Activated CD4-positive, CD25-positive, alpha-beta regulatory T cell treated with anti-CD3 and anti-CD28 coated beads, Interleukin-2, amount 50 U/mL, for 24 hours (primary cell): ENCODE results near the gene SOBP.
"Not testable (repeated sequence)": the region's sequence is repeated elsewhere in the genome, so short reads cannot be mapped to it uniquely, and the experiment has no call there.

Experiments used
- ATAC-seq, 2 donors: fragments of 150-1000 bp; cut with Tn5 transposase; one replicate each; pipeline ENCODE4 v1.10.0; 2021; ENCODE audit warnings: mild to moderate bottlenecking in 1 of 2, moderate library complexity in 1 of 2

The SOBP gene

DNA sequence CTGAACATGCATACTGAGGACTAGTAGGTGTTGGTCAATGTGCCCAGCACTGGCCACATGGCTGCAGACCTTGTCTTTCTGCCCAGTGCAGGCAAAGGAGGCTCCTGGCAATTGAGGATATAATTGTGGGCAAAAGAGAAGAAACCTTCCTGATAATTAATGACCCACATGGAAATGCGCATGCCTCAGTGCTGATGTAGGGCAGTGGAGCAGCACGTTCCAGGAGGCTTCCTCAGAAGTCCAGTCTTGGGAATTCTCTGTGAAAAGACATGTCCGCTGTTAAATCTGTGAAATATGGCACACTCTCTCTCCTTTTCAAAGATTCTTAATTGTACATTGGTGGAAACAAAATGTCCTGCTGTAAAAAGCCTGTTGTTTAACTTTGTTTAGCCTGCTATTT, 34.7 kb downstream of the SOBP start:
- no peak for ATAC-seq

DNA sequence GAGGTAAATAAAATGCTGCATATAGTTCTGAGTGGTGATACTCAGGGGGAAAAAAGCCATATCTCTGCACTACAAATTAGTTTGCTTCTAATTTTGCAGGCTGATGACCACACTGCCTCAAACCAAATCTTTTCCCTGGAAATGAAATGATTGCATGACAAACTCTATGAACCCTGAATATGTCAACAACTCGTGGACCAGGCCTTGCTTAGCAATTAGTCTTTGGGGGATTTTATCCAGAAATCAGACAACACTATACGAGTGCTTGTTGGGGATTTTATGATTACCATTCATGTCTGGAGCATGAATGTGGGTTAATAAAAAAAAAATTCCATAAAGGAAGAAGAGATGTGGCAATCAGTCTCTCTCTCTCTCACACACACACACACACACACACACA, 42.0 kb downstream of the SOBP start:
- ATAC-seq: no peak

DNA sequence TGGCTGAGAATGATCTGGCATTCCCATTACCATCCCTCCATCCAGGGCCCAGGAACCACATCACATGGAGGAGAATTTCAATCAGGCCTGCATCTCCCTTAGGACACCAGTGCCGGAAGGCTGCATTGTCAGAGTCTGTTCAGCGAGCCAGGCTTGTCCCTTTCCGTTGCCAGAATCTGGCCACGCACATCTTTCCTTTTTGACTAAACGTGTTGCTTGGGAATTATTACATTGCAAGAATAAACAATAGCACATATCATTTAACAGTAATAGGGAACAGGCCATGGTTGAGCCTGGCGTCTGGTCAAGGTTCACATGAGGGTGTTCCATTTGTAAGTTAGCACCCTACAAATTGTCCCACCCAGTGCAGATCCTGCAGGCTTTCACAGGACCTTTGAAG, 42.8 kb downstream of the SOBP start:
- no peak for ATAC-seq

DNA sequence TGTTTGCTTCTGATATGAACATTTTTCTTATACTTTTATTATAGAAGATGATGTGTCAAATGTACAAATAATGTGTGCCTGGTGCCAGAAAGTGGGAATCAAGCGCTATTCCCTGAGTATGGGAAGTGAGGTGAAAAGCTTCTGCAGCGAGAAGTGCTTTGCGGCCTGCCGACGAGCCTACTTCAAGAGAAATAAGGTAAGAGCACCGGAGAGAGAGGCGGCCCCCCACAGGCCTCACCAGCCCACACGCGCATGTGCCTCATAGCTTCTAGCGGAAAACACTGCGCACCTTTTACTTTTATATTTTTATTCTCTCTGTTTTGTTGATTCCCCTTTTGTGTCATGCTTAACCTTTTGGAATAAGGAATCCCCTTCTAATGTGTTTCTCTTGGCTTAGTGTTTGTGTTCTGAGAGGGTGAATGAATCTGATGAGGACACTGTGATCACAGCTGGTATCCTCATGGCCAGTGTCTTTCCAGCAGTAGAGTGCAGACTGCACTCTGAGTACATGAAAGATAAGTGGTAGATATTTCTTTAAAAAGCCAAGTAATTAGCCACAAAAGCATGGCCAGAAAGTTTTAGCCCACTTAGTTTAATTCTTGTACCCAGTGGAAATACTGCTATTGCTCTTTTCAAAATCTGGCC, 43.6 kb downstream of the SOBP start:
- ATAC-seq: no peak

DNA sequence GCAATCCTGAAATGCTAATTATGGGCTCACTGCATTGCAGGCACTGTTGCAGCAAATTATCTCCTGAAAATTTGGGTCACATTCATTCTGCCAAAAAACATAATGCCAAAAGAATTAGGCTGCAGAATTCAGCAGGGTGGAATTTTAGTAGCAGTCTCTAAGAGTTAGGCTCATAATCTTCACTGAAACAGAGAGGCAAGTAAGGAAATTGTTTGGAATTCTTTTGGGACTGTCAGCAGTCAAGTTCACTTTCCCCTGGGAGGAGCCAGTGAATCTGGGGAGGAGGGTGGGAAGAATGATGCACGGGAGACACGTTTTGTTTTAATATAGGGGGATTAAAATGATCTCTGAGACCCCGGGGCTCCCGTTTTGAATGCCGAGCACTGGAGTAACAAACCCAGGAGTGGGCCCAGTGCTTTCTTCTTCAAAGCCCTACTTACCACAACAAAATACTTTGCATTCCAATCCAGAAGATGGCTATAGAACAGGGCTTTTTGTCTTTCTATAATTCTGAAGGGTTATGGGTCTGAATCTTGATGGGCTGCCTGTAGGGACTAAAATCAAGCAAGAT, 44.7 kb downstream of the SOBP start:
- ATAC-seq: no peak

DNA sequence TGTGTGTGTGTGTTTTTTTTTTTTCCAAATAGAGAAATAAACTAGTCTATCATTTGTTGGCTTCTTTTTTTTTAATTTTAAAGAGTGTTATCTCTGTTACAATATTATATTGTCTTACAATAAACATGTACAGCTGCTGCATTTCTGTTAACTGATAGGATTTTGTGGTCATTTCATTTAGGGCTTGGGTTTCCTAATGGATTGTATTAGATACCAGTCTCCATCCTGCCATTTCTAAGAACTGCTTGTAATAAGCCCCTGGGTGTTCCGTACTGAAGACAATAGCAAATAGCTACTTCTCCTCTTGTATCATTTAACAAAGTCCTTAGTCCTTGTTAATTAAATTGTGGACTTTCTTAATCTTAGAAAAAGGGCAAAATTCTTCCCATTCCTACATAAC, 45.7 kb downstream of the SOBP start:
- ATAC-seq: no peak

DNA sequence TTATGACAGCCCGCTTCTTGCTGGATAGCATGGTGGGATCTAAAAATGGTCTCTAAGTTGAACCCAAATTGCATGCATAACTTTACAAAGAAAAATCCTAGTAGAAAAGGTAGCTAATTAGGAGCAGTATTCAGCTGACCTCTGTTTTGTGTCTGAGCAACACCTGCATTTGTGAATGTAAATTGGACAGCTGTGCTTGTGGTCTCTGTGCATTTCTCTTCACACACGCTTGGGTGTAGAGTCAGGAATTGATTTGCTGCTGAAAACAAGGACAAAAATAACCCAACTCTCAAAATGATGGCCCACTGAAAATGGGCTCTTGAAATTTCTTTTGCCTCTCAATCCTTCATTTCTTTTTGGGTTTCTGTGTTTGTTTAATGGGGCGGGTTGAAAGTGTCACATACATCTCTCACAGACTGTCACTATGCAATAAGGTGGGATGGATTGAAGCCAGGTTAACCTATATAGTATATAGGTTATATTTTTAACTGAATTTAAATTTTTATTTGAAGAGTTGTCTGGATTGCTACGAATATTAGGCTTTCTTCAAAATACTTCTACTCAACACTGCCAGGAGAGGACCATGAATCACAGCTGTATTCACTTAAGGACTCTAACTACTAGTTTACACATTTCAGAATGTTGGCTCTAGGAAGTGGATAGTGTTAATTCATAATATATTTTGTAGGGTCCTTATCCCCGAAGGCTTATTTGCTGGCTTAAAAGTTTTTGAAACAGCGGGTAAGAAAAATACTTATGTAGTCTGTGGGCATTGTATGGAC, 46.5 kb downstream of the SOBP start:
- ATAC-seq: no peak

DNA sequence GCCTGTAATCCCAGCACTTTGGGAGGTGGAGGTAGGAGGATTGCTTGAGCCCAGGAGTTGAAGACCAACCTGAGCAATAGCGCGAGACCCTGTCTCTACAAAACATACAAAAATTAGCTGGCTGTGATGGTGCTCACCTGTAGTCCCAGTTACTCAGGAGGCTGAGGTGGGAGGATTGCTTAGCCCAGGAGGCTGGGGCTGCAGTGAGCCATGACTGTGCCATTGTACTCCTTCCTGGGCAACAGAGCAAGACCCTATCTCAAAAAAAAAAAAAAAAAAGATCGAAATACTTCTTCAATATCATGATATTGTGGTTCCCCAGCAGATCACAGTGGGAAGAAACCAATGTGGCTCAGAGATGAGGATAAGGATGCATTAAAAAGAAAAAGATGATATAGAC, 47.6 kb downstream of the SOBP start:
- ATAC-seq: no peak

DNA sequence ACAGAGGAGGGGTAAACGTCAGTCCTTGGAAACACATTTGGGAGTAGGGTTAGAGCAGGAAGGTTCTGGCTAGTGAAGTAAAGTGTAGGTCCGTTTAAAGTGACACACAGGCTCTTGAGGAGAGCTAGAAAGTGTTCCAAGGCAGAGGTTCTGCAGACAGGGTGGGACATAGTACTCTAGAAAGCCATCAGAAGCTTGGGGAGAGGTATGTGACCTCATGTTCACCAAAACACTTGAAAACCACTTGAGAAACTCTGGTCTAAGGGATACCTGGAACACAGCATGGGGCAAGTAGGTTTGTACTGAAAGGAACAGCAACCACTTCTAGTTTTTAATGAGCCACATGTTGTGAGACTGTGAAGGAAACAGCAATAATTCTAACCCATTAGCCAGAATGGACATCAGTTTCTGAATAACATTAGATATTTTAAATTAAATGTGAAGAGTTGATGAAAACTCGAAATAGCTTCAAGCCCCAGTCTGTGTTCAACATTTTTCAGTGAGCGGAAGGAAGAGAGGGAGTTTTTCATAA, 49.0 kb downstream of the SOBP start:
- ATAC-seq: no peak

DNA sequence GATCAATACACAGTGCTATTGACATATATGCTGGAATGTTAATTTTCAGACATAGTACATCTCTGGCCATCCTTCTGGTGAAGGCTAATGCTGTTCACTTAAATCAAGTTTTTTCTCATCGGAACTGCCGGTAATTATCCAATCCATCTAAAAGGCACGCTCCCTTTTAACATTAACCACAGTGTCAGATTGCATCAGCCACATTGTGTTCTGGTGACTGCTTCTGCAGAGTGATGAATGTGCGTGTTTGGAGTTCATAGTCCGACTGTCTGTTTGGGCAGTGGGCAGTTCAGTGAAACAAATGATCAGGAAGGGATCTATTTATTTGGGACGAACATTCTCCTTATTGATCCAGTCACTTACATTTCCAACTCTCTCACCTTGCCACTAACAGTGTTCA, 49.5 kb downstream of the SOBP start:
- no peak for ATAC-seq

DNA sequence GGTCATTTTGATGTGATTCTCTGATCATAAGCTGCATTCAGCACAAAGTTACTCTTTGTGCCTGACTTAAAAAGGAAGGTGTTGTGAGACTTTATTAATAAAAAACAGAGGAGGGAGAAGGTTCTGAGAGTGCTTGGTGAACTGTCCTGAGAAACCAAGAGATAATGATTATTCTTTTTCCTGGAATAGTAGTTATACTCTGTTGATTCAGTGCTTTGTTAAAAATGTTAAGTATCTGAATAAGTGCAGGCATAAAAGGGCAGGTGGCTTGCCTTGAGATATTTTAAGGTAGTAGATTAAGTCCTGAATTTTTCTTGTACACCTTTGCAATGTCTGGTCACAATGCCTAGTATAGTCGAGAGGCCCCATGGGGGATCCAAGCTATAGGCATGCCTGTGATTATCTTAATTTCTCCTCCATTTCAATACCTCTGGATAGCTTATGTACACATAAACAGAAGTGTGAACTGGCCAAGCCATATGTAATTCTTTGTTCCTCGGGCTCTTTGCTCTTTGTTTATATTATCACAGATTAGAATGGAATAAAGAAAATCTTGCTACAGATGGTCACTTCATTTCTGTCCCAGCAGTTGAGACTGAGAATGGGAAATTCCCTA, 50.0 kb downstream of the SOBP start:
- no peak for ATAC-seq

DNA sequence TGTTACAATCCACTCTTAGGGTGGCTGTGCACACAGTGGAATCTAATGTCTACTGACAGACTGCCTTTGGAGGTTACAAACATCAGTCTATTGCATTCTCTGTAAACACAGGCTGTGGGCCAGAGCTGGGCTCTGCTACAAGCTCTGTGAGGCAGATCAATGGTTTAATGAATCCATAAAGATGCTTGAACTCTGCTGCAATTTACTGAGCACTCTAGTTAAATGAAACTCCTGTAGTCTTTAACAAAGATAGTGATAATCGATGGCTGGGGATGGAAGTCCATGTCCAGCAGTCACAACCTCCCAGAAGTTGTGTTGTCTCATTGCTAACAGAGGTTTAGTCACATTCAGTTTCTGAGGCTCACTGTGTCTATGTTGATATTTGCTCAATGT, 50.5 kb downstream of the SOBP start:
- ATAC-seq: no peak

DNA sequence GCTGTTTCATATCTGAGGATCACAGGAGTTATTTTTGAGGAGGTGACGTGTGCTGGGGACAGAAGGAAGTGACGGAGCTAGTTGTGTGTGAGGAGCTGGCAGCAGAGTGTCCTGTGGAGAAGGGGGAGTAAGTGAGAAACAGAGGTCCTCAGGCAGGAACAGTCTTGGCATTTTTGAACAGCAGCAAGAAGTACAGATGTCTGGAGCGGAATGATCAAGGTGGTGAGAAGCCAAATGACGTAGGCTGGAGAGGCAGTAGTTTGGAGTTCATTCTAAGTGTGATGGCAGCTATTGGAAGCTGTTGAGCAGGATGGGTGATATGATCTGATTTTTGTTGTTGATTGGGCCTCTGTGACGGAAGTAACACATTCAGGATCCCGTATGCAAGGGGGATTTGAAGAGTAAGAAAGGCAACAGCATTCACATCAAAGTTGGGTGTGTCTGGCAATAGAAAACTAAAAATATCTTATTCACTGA, 52.3 kb downstream of the SOBP start:
- ATAC-seq: no peak

DNA sequence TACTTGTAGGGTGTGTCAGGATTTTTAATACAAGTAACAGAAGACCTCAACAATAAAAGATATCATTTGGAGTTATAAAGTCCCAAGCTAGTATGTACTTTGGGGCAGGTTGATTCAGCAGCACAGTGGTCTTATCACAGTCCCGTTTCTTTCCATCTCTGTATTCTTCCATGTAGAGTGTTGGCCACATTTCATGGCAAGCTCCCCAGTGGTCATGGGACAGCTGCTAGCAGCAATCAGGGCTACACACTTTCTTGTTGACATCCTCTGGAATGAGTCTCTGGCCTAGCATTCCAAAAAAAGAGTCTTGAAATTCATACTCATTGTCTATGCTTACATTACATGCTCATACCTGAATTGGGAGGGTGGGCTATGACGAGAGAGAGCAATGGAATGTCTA, 53.2 kb downstream of the SOBP start:
- no peak for ATAC-seq

DNA sequence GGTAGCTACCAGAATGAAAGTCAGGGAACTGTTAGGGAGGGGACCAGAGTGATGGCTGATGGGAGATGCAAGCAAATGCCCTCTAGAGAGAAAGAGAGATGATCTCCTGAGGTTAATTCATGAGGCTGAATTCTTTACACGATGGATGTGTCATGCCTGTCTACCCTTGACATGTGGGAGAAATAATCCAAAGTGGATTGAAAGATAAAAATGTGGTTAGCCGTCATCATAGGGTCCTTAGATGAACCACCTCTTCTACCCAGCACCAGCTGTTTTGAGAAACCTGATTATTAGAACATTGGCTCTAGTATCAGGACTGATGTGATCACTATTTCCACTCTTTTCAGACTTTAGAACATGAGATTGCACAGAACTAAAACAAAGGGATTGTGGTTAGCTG, 53.6 kb downstream of the SOBP start:
- ATAC-seq: no peak

DNA sequence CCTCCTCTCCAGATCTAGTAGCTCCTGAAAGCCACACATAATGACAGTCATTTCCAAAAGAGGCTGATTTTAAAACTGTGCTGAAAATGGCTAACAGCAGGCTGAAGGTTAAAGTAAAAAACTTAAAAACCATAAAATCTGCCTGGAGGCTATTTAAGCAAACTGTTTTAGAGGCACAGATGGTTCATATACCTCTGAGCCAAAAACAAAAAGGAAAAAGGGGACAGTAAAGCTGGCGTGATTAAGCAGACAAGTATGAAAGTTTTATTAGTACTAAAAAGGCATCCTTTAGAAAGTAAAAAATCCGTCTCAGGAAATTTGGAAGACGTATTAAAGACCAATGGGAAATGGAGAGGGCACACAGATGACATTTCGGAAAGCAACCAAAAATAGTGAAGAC, 55.8 kb downstream of the SOBP start:
- ATAC-seq: no peak

DNA sequence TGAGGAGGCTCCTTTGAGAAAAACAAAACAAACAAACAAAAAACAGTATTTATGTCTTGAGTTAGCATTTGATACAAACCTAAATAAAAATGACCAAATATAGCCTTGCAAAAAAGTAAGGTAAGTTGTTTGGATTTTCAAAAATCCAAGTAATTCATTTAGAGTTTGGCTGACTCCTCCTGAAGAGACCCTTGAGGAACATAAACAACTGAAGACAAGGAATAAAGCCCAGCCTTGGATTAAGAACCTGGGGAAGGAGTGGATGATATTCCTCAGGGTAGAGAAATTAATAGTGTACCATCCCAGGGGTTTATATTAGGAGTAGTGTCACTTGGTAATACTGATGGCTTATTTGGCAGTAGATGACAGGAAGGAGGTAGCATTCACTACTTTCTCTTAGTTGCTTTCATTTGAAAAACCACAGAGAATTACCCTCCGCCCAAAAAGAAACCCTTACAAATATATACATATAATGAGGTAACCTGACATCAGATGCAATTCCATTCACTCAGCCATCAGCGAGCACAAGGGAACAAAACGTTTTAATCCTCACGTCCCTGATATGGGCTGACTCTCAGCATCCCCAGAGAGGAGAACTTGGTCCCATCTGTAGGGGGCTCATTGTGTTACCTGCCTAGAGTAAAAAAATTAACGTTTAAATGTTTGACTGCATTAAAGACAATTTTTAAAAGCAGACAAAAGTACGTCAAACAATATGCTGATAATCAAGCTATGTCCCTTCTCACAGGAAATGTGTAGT, 57.0 kb downstream of the SOBP start:
- ATAC-seq: no peak

DNA sequence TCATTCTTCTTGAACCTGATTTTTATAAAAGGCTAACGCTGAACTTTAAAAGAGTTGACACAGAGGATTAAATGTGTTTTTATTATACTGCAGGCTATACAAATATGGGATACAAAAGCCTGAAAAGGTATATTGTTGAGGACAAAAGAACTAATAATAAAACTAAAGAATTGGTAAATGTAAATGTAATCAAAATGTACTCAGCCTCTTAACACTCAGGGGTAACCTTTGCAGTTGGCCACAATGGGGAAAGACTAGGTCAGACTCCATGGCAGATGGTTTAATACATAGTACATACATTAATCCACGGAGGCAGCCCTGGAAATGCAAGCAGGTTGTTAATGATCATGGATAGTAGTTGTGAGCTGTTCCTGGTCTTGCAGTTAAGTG, 57.5 kb downstream of the SOBP start:
- no peak for ATAC-seq

DNA sequence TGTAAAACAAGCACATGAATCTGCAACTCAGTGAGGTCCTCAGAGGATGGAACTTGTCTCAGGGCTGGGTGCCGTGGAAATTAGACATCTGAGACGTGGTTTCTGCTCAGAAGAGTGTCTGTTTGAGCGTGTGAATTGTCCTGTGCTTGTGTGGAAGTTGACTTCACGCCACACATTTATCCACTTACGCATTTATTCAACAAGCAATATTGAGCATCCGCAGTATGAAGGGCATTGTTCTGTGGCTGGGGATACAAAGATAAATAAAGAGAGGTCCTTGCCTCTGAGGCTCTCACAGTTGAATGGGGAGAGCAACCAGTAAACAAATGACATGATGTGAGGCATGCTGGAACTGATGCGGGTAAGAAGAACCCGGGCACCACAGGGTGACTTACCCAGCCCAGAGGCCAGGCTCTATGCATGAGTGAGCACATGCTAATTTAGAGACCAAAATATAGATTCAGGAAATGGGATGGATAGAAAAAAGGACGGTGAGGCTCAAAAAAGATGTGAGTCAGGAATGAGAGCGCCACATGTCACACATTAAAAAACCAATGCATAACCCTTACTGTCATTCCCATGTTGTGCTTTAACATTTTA, 60.4 kb downstream of the SOBP start:
- no peak for ATAC-seq

DNA sequence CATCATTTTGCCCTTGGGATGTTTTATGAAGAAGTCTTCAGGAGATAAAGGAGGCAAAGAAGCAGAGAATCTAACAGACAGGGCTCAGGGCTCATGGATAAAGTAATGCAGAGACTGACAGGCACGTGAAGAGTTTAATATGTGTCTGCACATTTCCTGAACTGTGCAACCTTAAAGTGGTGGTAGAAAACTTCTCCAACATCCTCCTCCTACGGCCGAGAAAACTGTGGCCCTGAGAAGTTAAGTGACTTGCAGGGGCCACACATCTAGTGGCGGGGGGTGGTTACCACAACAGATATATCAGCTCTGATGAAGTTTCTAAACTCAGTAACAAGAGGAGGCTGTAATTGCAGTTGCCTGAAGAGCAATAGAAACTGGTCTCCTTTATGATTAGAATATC, 61.0 kb downstream of the SOBP start:
- no peak for ATAC-seq

DNA sequence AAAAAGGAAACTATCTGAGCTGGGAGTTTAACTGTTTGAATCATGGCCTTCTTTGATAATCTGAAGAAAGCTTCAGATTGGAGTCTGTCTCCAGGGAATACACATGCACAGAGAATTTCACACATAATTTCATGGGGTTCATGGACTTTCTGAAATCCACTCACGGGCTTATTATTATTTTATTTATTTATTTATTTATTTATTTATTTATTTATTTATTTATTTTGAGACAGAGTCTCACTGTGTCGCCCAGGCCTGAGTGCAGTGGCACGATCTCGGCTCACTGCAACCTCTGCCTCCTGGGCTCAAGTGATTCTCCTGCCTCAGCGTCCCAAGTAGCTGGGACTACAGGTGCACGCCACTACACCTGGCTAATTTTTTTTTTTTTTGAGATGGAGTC, 63.2 kb downstream of the SOBP start:
- not testable (repeated sequence) for ATAC-seq

DNA sequence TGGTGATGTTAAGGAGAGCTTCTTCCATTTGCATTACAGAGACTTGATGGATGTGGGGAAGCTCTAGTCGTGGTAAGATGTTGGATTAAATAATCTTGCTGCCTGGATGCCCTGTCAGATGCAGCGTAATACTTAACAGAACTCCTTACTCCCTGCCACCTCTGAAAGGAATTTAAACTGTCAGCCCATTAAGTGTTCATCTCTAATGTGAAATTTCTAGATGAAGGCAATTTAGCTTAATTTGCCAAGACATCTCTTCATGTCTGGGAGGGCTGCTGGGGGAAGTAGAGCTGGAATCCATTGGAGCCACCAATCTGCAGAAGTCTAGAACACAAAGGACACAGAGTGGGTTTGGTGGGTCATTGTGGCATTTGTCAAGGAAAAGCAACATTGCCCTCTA, 64.4 kb downstream of the SOBP start:
- no peak for ATAC-seq
